Measurements from ENCODE around the gene WDR36. TPM values are rescaled to one million over a fixed set of nuclear protein-coding genes. Genes with fewer than 3 reads are reported as not detected.

WDR36 gene
- total RNA-seq, 2 experiments from 2014 or later, result 34.1 to 40.3 TPM

DNA sequence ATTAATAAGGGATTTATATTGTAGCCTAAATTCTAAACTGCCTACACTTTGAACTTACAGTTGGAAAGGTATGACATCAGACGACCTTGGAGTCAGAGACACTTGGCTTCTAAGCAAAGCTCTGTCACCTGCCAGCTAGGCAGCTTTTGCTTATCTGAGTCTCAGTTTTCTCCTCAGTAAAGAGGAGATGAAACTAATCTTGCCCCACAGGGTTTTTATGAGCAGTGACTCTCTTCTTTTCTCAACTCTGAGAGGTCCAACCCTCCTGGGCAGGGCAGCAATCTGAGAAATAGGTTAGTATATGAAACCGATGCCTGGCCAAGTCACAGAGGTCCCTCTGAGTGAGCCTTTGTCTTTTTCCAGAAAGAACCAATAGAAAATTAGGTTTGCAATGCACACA lies 53.9 kb downstream of the WDR36 start:
- CTCF ChIA-PET, result interaction anchor here (0.6 kb wide), 1 partner anchor 11 kb away, joined by 4 read pairs; no protein-coding TSS in a partner anchor
- no peak for DNase-seq
- H3K9me3 Mint-ChIP-seq, result no peaks in the 10 kb centered on the region
- no peaks in the 10 kb centered on the region for H3K27me3 Mint-ChIP-seq (ENCODE audit: low read depth)
- no peak overlapping the region for H3K4me3 Mint-ChIP-seq
- H3K36me3 Mint-ChIP-seq (ENCODE audit: low read depth), result no peaks in the 10 kb centered on the region
- H3K4me1 Mint-ChIP-seq (ENCODE audit: low read depth), result peaks cover 6% of the 10 kb centered on the region
- intact Hi-C loops (cut with micrococcal nuclease), result no loop called here
- H3K27ac Mint-ChIP-seq, result no peak overlapping the region

GRCh38 chr5:111147502-111147901 lies 55.4 kb downstream of the WDR36 start:
- no peaks in the 10 kb centered on the region for H3K9me3 Mint-ChIP-seq
- H3K27ac Mint-ChIP-seq, result no peak overlapping the region
- CTCF ChIA-PET, result no interaction called here

GRCh38 chr5:111151998-111152397 lies 59.9 kb downstream of the WDR36 start:
- H3K27me3 Mint-ChIP-seq (ENCODE audit: low read depth), result peaks cover 5% of the 10 kb centered on the region
- H3K27ac Mint-ChIP-seq, result no peak overlapping the region
- H3K36me3 Mint-ChIP-seq (ENCODE audit: low read depth), result no peaks in the 10 kb centered on the region
- H3K4me1 Mint-ChIP-seq (ENCODE audit: low read depth), result no peaks in the 10 kb centered on the region
- no peak overlapping the region for H3K4me3 Mint-ChIP-seq
- no peaks in the 10 kb centered on the region for H3K9me3 Mint-ChIP-seq
- DNase-seq, result no peak
- intact Hi-C loops (cut with micrococcal nuclease), result no loop called here
- CTCF ChIA-PET, result no interaction called here

More at GRCh38 chr5:111147502-111147901, 55.4 kb downstream of the WDR36 start:
- peaks cover 6% of the 10 kb centered on the region for H3K4me1 Mint-ChIP-seq (ENCODE audit: low read depth)
- intact Hi-C loops (cut with micrococcal nuclease), result no loop called here
- no peak overlapping the region for H3K4me3 Mint-ChIP-seq
- peaks cover 5% of the 10 kb centered on the region for H3K27me3 Mint-ChIP-seq (ENCODE audit: low read depth)
- no peak for DNase-seq
- H3K36me3 Mint-ChIP-seq (ENCODE audit: low read depth), result no peaks in the 10 kb centered on the region

GRCh38 chr5:111153483-111153882 lies 61.3 kb downstream of the WDR36 start:
- intact Hi-C loops (cut with micrococcal nuclease), result no loop called here
- Mint-ChIP-seq H3K36me3 (ENCODE audit: low read depth) (no peaks in the 10 kb centered on the region), H3K4me3 (no peak overlapping the region), H3K27me3 (ENCODE audit: low read depth) (peaks cover 5% of the 10 kb centered on the region), H3K27ac (no peak overlapping the region), H3K9me3 (no peaks in the 10 kb centered on the region), H3K4me1 (ENCODE audit: low read depth) (peaks cover 3% of the 10 kb centered on the region)
- CTCF ChIA-PET, result no interaction called here
- no peak for DNase-seq

DNA sequence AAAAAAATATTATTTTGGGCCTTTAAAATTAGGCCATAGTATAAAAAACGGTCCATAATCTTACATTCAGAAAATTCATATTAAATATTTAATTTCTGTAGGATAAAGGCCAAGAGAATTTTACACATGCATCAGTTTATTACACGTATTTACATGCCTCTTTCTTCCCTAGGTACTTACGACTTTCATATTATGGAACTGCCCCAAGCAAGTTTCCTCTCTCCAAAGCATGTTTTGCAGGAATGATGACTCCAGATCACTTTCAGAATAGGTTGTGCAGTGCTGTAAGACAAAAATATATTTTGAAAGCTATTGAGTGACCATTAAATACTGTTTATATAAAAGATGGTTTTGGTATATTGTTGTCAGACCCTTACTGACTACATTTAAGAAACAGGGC lies 61.8 kb downstream of the WDR36 start:
- DNase-seq, result no peak
- intact Hi-C loops (cut with micrococcal nuclease), result no loop called here
- Mint-ChIP-seq H3K36me3 (ENCODE audit: low read depth) (no peaks in the 10 kb centered on the region), H3K27ac (no peak overlapping the region), H3K9me3 (no peaks in the 10 kb centered on the region), H3K27me3 (ENCODE audit: low read depth) (peaks cover 5% of the 10 kb centered on the region), H3K4me1 (ENCODE audit: low read depth) (peaks cover 3% of the 10 kb centered on the region), H3K4me3 (no peak overlapping the region)
- CTCF ChIA-PET, result no interaction called here

DNA sequence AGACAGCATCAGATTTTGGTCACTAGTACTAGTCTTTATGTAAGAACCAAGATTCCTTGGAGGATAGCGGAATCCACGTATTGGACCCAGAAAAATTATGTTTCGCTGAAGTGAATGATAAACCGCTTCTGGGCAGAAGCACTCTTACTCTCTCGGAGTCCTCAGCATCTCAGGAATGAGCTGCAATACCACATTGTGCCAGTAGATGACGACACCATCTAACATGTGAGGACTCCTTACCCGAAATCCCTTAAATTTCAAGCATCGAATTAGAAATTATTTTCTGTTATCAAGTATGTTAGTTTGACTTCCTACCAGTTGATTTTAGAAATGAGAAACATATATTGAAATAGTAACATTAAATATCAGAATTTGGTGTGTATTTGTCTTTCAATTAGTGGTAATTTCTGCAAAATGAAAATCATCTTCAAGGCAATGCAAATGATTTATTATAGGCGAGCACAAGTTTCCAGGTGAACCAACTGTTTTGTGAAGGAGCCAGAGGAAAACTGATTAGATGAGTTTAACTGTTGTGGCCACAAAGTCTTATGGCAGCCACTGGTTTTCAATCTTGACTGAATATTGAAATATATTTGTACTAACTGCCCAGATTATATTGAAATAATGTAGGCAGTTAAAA lies 66.1 kb downstream of the WDR36 start:
- Mint-ChIP-seq H3K27me3 (ENCODE audit: low read depth) (no peaks in the 10 kb centered on the region), H3K4me3 (no peak overlapping the region), H3K36me3 (ENCODE audit: low read depth) (no peaks in the 10 kb centered on the region), H3K9me3 (no peaks in the 10 kb centered on the region), H3K4me1 (ENCODE audit: low read depth) (peaks cover 7% of the 10 kb centered on the region), H3K27ac (no peak overlapping the region)
- peak; percentile 93 for DNase-seq
- CTCF ChIA-PET, result interaction anchor here (0.6 to 9.9 kb wide), 12 partner anchors 12 to 374 kb away, joined by 3 to 198 read pairs (median 3); partner anchors contain the start of gene CAMK4
- intact Hi-C loops (cut with micrococcal nuclease), result loop anchor here (1.0 to 5.0 kb wide), 10 partner anchors 53 to 989 kb away; partner anchors contain the start of gene STARD4

DNA sequence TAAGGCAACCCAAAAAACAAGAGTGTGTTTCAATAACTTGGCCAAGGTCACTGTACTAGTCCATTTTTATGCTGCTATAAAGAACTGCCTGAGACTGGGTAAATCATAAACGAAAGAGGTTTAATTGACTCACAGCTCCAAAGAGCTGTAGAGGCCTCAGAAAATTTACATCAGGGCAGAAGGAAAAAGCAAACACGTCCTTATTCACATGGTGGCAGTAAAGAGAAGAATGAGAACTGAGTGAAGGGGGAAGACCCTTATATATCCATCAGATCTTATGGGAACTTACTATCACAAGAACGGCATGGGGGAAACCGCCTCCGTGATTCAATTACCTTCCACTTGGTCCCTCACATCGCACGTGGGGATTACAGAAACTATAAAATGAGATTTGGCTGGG lies 67.7 kb downstream of the WDR36 start:
- H3K27ac Mint-ChIP-seq, result no peak overlapping the region
- DNase-seq, result no peak
- CTCF ChIA-PET, result interaction anchor here (0.7 to 9.9 kb wide), 13 partner anchors 10 to 391 kb away, joined by 3 to 198 read pairs (median 4); partner anchors contain the start of gene CAMK4
- no peaks in the 10 kb centered on the region for H3K27me3 Mint-ChIP-seq (ENCODE audit: low read depth)
- H3K4me1 Mint-ChIP-seq (ENCODE audit: low read depth), result peaks cover 10% of the 10 kb centered on the region
- H3K36me3 Mint-ChIP-seq (ENCODE audit: low read depth), result no peaks in the 10 kb centered on the region
- H3K4me3 Mint-ChIP-seq, result no peak overlapping the region
- H3K9me3 Mint-ChIP-seq, result no peaks in the 10 kb centered on the region
- intact Hi-C loops (cut with micrococcal nuclease), result loop anchor here (2.0 to 10.0 kb wide), 9 partner anchors 41 to 595 kb away; partner anchors contain the start of genes CAMK4 and NREP

GRCh38 chr5:111163000-111163399 lies 70.9 kb downstream of the WDR36 start:
- no peaks in the 10 kb centered on the region for H3K36me3 Mint-ChIP-seq (ENCODE audit: low read depth)
- CTCF ChIA-PET, result interaction anchor here (0.8 to 9.9 kb wide), 6 partner anchors 49 to 369 kb away, joined by 3 to 198 read pairs (median 4); partner anchors contain the start of gene CAMK4
- H3K27me3 Mint-ChIP-seq (ENCODE audit: low read depth), result no peaks in the 10 kb centered on the region
- intact Hi-C loops (cut with micrococcal nuclease), result loop anchor here (5.0 to 10.0 kb wide), 2 partner anchors 59 to 592 kb away; partner anchors contain the start of genes CAMK4 and NREP
- H3K4me3 Mint-ChIP-seq, result no peak overlapping the region
- H3K4me1 Mint-ChIP-seq (ENCODE audit: low read depth), result peaks cover 8% of the 10 kb centered on the region
- peaks cover under 1% of the 10 kb centered on the region for H3K9me3 Mint-ChIP-seq
- no peak for DNase-seq
- no peak overlapping the region for H3K27ac Mint-ChIP-seq

DNA sequence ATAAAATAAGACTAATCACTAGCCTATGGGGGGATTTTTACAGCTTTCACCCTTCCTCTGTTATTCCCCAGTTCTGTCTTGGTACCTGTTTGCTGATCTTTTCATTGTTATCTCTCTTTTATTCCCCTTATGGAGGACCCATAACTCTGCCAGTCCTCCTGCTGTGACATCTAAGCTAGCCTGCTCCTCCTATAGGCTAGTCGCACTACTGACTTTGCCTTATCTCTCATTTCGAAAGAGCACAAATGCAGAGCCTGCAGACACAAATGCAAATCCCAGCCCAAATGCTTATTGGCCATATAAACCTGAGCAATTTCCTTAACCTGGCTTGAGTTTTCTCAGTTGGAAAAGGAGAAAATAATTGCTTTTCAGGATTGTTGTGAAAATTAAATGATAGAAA lies 72.9 kb downstream of the WDR36 start:
- no peaks in the 10 kb centered on the region for H3K27me3 Mint-ChIP-seq (ENCODE audit: low read depth)
- H3K36me3 Mint-ChIP-seq (ENCODE audit: low read depth), result no peaks in the 10 kb centered on the region
- H3K4me1 Mint-ChIP-seq (ENCODE audit: low read depth), result peaks cover 6% of the 10 kb centered on the region
- no peak for DNase-seq
- intact Hi-C loops (cut with micrococcal nuclease), result loop anchor here (10.0 kb wide), 1 partner anchor 590 kb away; the partner anchor contains the start of gene NREP
- H3K27ac Mint-ChIP-seq, result no peak overlapping the region
- CTCF ChIA-PET, result interaction anchor here (1.1 to 9.9 kb wide), 4 partner anchors 58 to 367 kb away, joined by 3 to 198 read pairs (median 23); partner anchors contain the start of gene CAMK4
- no peak overlapping the region for H3K4me3 Mint-ChIP-seq
- peaks cover 4% of the 10 kb centered on the region for H3K9me3 Mint-ChIP-seq

DNA sequence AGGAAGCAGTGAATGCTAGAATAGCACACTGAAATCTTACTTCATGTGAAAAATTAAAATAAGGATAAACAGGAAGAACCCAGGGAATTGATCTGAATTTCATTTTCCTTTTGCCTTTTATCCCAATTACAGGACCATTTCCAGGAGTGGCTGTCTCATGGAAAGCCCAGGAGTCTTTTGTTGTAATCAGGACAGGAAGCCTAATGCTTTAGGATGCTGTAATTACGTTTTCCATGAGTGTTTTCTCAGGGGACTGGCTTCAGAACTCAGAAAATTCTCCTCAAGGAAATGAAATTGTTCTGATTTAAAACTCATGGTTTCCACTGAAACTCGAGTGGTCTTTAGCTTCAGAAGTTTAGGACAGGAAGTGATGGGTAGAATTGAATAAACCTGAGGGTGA lies 75.4 kb downstream of the WDR36 start:
- H3K27ac Mint-ChIP-seq, result no peak overlapping the region
- CTCF ChIA-PET, result no interaction called here
- DNase-seq, result no peak
- no peaks in the 10 kb centered on the region for H3K36me3 Mint-ChIP-seq (ENCODE audit: low read depth)
- H3K4me1 Mint-ChIP-seq (ENCODE audit: low read depth), result peaks cover 6% of the 10 kb centered on the region
- H3K9me3 Mint-ChIP-seq, result peaks cover 4% of the 10 kb centered on the region
- intact Hi-C loops (cut with micrococcal nuclease), result loop anchor here (10.0 kb wide), 1 partner anchor 587 kb away; the partner anchor contains the start of gene NREP
- H3K27me3 Mint-ChIP-seq (ENCODE audit: low read depth), result no peaks in the 10 kb centered on the region
- H3K4me3 Mint-ChIP-seq, result no peak overlapping the region

- intact Hi-C loops (cut with micrococcal nuclease), result loop anchor here (10.0 kb wide), 1 partner anchor 586 kb away; the partner anchor contains the start of gene NREP
- no peak overlapping the region for H3K27ac Mint-ChIP-seq
Observed at GRCh38 chr5:111168608-111169007, 76.5 kb downstream of the WDR36 start.

DNA sequence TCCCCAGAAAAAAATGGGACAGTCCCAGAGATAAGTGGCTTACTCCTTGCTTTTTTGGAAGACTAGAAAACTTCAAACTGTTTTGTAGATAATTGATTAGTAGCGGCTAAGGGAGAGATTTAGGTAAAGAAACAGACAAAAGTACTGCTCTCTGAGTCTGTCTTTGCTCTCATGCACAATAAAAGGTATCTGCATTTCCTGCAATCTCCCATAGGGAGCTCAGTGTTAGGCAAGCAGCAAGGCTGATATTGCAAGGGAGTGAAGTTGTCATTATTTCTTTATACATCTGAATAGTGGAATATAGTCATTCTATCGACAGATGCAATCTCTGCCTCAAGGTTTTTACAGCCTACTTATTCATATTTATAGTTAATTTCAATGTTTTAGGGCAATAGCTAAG lies 77.1 kb downstream of the WDR36 start:
- DNase-seq, result no peak
- Mint-ChIP-seq H3K27me3 (ENCODE audit: low read depth) (no peaks in the 10 kb centered on the region), H3K9me3 (peaks cover 4% of the 10 kb centered on the region), H3K4me1 (ENCODE audit: low read depth) (peaks cover 3% of the 10 kb centered on the region), H3K27ac (no peak overlapping the region), H3K36me3 (ENCODE audit: low read depth) (no peaks in the 10 kb centered on the region), H3K4me3 (no peak overlapping the region)
- CTCF ChIA-PET, result interaction anchor here (0.6 to 3.0 kb wide), 3 partner anchors 9 to 46 kb away, joined by 3 to 18 read pairs (median 3); no protein-coding TSS in a partner anchor
- intact Hi-C loops (cut with micrococcal nuclease), result loop anchor here (10.0 kb wide), 1 partner anchor 586 kb away; the partner anchor contains the start of gene NREP

More at GRCh38 chr5:111168608-111169007, 76.5 kb downstream of the WDR36 start:
- peaks cover 4% of the 10 kb centered on the region for H3K4me1 Mint-ChIP-seq (ENCODE audit: low read depth)
- DNase-seq, result no peak
- no peak overlapping the region for H3K4me3 Mint-ChIP-seq
- CTCF ChIA-PET, result no interaction called here
- H3K27me3 Mint-ChIP-seq (ENCODE audit: low read depth), result no peaks in the 10 kb centered on the region
- H3K9me3 Mint-ChIP-seq, result peaks cover 4% of the 10 kb centered on the region
- H3K36me3 Mint-ChIP-seq (ENCODE audit: low read depth), result no peaks in the 10 kb centered on the region

All from activated naive CD4-positive, alpha-beta T cell treated with anti-CD3 and anti-CD28 coated beads for 36 hours (primary cell).